ENCODE data around the gene SMIM24.

The SMIM24 gene

GRCh38 chr19:3431760-3432397 is 48.4 kb downstream of the SMIM24 start:
- no peak for DNase-seq

- peak in 1 of 2 donors; percentile 29 for DNase-seq
These were observed 50.0 kb downstream of the SMIM24 start for GRCh38 chr19:3430366-3430680.

GRCh38 chr19:3426433-3426832 is 53.9 kb downstream of the SMIM24 start:
- DNase-seq = no peak

Measured in inflammatory macrophage (primary cell).